SK-N-SH treated with all-trans-retinoic acid at 6 μM for 48 hours (cell line): ENCODE data around the gene MINK1.

ENCODE experiments used
- ARNTL ChIP-seq: fragments of 450-650 bp; formaldehyde crosslinking; IDR thresholded peaks from 2 replicates; pipeline ENCODE4 v1.5.0; 2020; ENCODE audit warnings: low read depth, mild to moderate bottlenecking, moderate library complexity, borderline replicate concordance
- CSRNP3 ChIP-seq: fragments of 250-450 bp; sonication (Bioruptor Pico); IDR thresholded peaks from 2 replicates; pipeline ENCODE4 v1.5.1; 2021; ENCODE audit warnings: mild to moderate bottlenecking, moderate library complexity
- OSR1 ChIP-seq: fragments of 250-450 bp; sonication (Bioruptor Pico); IDR thresholded peaks from 2 replicates; pipeline ENCODE4 v1.8.0; 2022; ENCODE audit warnings: moderate library complexity, mild to moderate bottlenecking, inconsistent platforms
- POU6F1 ChIP-seq: fragments of 250-450 bp; sonication (Bioruptor Pico); IDR thresholded peaks from 2 replicates; pipeline ENCODE4 v1.8.0; 2021; ENCODE audit warnings: low read depth, mild to moderate bottlenecking, moderate library complexity, borderline replicate concordance
- PPARA ChIP-seq: fragments of 250-450 bp; sonication (Bioruptor Pico); IDR thresholded peaks from 2 replicates; pipeline ENCODE4 v1.5.0; 2020; ENCODE audit warnings: mild to moderate bottlenecking, borderline replicate concordance
- RARB ChIP-seq: fragments of 250-450 bp; sonication (Bioruptor Pico); IDR thresholded peaks from 2 replicates; pipeline ENCODE4 v1.8.0; 2021; ENCODE audit warnings: mild to moderate bottlenecking, moderate library complexity
- SNAI2 ChIP-seq: fragments of 250-450 bp; sonication (Bioruptor Pico); IDR thresholded peaks from 2 replicates; pipeline ENCODE4 v1.5.0; 2020; ENCODE audit warnings: mild to moderate bottlenecking, moderate library complexity
- TCF4 ChIP-seq: fragments of 250-450 bp; sonication (Bioruptor Pico); IDR thresholded peaks from 2 replicates; pipeline ENCODE4 v1.8.0; 2021; ENCODE audit warnings: mild to moderate bottlenecking, moderate library complexity, borderline replicate concordance
- ZC3H10 ChIP-seq: fragments of 250-450 bp; sonication (Bioruptor Pico); IDR thresholded peaks from 2 replicates; pipeline ENCODE4 v1.5.1; 2021; ENCODE audit warnings: mild to moderate bottlenecking, moderate library complexity
- ZNF565 ChIP-seq: fragments of 450-650 bp; formaldehyde crosslinking; conservative IDR thresholded peaks from 2 replicates; pipeline ENCODE4 v1.5.0; 2020; ENCODE audit warnings: low read depth, mild to moderate bottlenecking, moderate library complexity
- ZNF8 ChIP-seq: fragments of 450-650 bp; formaldehyde crosslinking; IDR thresholded peaks from 2 replicates; pipeline ENCODE4 v1.5.0; 2020; ENCODE audit warnings: mild to moderate bottlenecking, moderate library complexity

- TF ChIP-seq SNAI2 (CRISPR knock-in tag) (peak; percentile 94; the same call in 1 of the 2 replicates), OSR1 (CRISPR knock-in tag) (no peak), RARB (CRISPR knock-in tag) (no peak), ZNF565 (CRISPR knock-in tag) (peak; percentile 80; the same call in 1 of the 2 replicates), TCF4 (no peak), POU6F1 (CRISPR knock-in tag) (no peak), ZC3H10 (CRISPR knock-in tag) (no peak), ZNF8 (CRISPR knock-in tag) (no peak), ARNTL (CRISPR knock-in tag) (no peak), PPARA (no peak), CSRNP3 (CRISPR knock-in tag) (no peak)
Measured at GRCh38 chr17:4939796-4940554, 106.8 kb downstream of the MINK1 start, which contains the start of the genes RNF167 and SLC25A11.
